GM12878 (cell line): Measurements from ENCODE around the gene IL34. TPM values are rescaled to one million over a fixed set of nuclear protein-coding genes. Genes with fewer than 3 reads are reported as not detected.

Source experiments
- EP300 ChIP-seq, 2 experiments: fragments of 150-350 bp in 1 of 2; IDR thresholded peaks; 2 replicates each; pipeline ENCODE4 v1.6.1; 2011 to 2012; ENCODE audit warnings: low read depth in 2 of 2, low read length in 2 of 2, borderline replicate concordance in 1 of 2, improper control_type of control experiment in 1 of 2, inconsistent platforms in 1 of 2; ENCODE audit not compliant: control insufficient read depth in 1 of 2
- ETV6 ChIP-seq, 2 experiments: fragments of 450-650 bp in 1 of 2; IDR thresholded peaks in 1 of 2; conservative IDR thresholded peaks in 1 of 2; 2 replicates each; pipeline ENCODE4 v1.6.1; 2014; ENCODE audit warnings: antibody characterized with exemption in 1 of 2, borderline replicate concordance in 1 of 2, low read depth in 1 of 2, mild to moderate bottlenecking in 1 of 2, moderate library complexity in 1 of 2
- FOS ChIP-seq: IDR thresholded peaks from 3 replicates; pipeline ENCODE4 v1.6.1; 2011; ENCODE audit warnings: borderline replicate concordance; ENCODE audit not compliant: insufficient read length; ENCODE audit errors: extremely low read depth
- MXI1 ChIP-seq: fragments of 150-350 bp; IDR thresholded peaks from 2 replicates; pipeline ENCODE4 v1.6.1; 2011; ENCODE audit warnings: low read depth, mild to moderate bottlenecking, inconsistent platforms, low read length, improper control_type of control experiment
- REST ChIP-seq: IDR thresholded peaks from 2 replicates; pipeline ENCODE4 v1.6.1; 2012; ENCODE audit warnings: mild to moderate bottlenecking, low read depth, low read length
- STAT3 ChIP-seq: IDR thresholded peaks from 2 replicates; pipeline ENCODE4 v1.6.1; 2011; ENCODE audit warnings: low read depth, low read length, improper control_type of control experiment
- ZSCAN29 ChIP-seq: fragments of 450-650 bp; IDR thresholded peaks from 2 replicates; pipeline ENCODE4 v1.6.1; 2017; ENCODE audit warnings: mild to moderate bottlenecking, moderate library complexity
- polyA plus RNA-seq, 11 experiments: library from polyadenylated mRNA; depleted of rRNA in 4 of 11; unstranded in 6 of 11; stranded (reverse) in 5 of 11; fragments of >200 nt; fragmentation: Nextera tagmentation in 4 of 11; fragmentation: Illumina TruSeq in 1 of 11; extraction: Ambion mirVana in 4 of 11; extraction: Trizol in 1 of 11; gene quantifications; 1 replicate in 1 of 11; 2 replicates in 10 of 11; pipeline versions ENCODE4 v1.2.1 to v1.2.3, GENCODE V29; 2011 to 2016; ENCODE audit warnings: inconsistent platforms in 2 of 11, missing spikeins in 2 of 11, low read depth in 1 of 11
- total RNA-seq, 4 experiments: library from RNA; depleted of rRNA in 3 of 4; stranded (reverse); fragments of >200 nt in 3 of 4; fragmentation: Illumina TruSeq in 1 of 4; extraction: Trizol in 1 of 4; gene quantifications; 2 replicates each; pipeline versions ENCODE4 v1.2.1 to v1.2.3, GENCODE V29; 2013 to 2021
- TF ChIP-seq, protein P1 (sequence below): IDR thresholded peaks from 2 replicates; pipeline ENCODE4 v1.6.1; 2011; ENCODE audit warnings: borderline replicate concordance, low read depth, mild to moderate bottlenecking, moderate library complexity, mixed read lengths, low read length; ENCODE audit not compliant: insufficient read depth; ENCODE audit errors: extremely low read length
- TF ChIP-seq, protein P2 (sequence below), 3 experiments: IDR thresholded peaks in 2 of 3; conservative IDR thresholded peaks in 1 of 3; 2 replicates each; pipeline ENCODE4 v1.5.1; 2011; ENCODE audit warnings: low read depth in 3 of 3, low read length in 3 of 3, mild to moderate bottlenecking in 3 of 3, control low read depth in 2 of 3, moderate library complexity in 2 of 3, inconsistent platforms in 1 of 3, mixed read lengths in 1 of 3; ENCODE audit not compliant: control insufficient read depth in 2 of 3, insufficient read depth in 1 of 3; ENCODE audit errors: extremely low read depth in 1 of 3

Gene IL34
- total and polyA plus RNA-seq, 10 of the 15 experiments (the other 5 are each of a cell fraction or from before 2014, with no cell fraction given): 0.27 to 0.40 TPM; not detected in 8

DNA sequence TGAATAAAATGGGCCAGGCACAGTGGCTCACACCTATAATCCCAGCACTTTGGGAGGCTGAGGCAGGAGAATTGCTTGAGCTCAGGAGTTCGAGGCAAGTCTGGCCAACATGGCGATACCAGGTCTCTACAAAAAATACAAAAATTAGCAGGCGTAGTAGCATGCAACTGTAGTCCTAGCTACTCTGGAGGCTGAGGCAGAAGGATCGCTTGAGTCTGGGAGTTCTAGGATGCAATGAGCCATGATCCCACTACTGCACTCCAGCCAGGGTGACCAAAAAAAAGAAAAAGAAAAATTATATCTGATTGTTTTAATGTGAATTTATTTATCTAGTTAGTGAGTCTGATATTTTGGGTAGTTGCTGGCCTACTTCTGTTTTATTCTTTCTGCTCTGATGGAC lies 7.0 kb downstream of the IL34 start (continued):
- TF ChIP-seq, protein P1, sequence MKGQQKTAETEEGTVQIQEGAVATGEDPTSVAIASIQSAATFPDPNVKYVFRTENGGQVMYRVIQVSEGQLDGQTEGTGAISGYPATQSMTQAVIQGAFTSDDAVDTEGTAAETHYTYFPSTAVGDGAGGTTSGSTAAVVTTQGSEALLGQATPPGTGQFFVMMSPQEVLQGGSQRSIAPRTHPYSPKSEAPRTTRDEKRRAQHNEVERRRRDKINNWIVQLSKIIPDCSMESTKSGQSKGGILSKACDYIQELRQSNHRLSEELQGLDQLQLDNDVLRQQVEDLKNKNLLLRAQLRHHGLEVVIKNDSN: no peak
- TF ChIP-seq REST (no peak), EP300 (IDR thresholded peaks at IDR 0.05; ENCODE audit: borderline replicate concordance in 1 of 2, control insufficient read depth in 1 of 2, low read depth in 2 of 2, low read length in 2 of 2) (no peak), ZSCAN29 (no peak), MXI1 (no peak), ETV6 (conservative IDR thresholded peaks at IDR 0.05 in 1 of 2, IDR thresholded peaks at IDR 0.05 in 1 of 2; ENCODE audit: borderline replicate concordance in 1 of 2, low read depth in 1 of 2) (no peak), FOS (no peak), STAT3 (no peak)
- TF ChIP-seq, protein P2, sequence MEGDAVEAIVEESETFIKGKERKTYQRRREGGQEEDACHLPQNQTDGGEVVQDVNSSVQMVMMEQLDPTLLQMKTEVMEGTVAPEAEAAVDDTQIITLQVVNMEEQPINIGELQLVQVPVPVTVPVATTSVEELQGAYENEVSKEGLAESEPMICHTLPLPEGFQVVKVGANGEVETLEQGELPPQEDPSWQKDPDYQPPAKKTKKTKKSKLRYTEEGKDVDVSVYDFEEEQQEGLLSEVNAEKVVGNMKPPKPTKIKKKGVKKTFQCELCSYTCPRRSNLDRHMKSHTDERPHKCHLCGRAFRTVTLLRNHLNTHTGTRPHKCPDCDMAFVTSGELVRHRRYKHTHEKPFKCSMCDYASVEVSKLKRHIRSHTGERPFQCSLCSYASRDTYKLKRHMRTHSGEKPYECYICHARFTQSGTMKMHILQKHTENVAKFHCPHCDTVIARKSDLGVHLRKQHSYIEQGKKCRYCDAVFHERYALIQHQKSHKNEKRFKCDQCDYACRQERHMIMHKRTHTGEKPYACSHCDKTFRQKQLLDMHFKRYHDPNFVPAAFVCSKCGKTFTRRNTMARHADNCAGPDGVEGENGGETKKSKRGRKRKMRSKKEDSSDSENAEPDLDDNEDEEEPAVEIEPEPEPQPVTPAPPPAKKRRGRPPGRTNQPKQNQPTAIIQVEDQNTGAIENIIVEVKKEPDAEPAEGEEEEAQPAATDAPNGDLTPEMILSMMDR (IDR thresholded peaks at IDR 0.05 in 2 of 3, conservative IDR thresholded peaks at IDR 0.05 in 1 of 3; ENCODE audit: control insufficient read depth in 2 of 3, extremely low read depth in 1 of 3, insufficient read depth in 1 of 3, low read depth in 3 of 3, low read length in 3 of 3): no peak
- TF ChIP-seq, all 136 proteins: peak for 0
